HEK293 (cell line): Measurements from ENCODE around the gene CCDC27.

Source experiments
- CTCF ChIA-PET: fragments of 350-600 bp; formaldehyde crosslinking; extraction: SDS; loops from one replicate; lab custom pipeline; 2021; ENCODE audit warnings: antibody characterized with exemption; lab: Yijun Ruan, JAX
- POLR2A ChIA-PET: fragments of 300-600 bp; formaldehyde crosslinking; extraction: SDS; loops from one replicate; lab custom pipeline; 2020; ENCODE audit warnings: antibody characterized with exemption, inconsistent platforms; lab: Yijun Ruan, JAX
- H3K27ac ChIP-seq: fragments of 200-500 bp; sonication (Bioruptor generic); 2 replicates; pipeline ENCODE4 v1.5.1; 2014; ENCODE audit warnings: low read depth, low read length, control low read depth, inconsistent platforms; ENCODE audit errors: extremely low read depth
- H3K36me3 ChIP-seq, 2 experiments: fragments of 200-500 bp in 1 of 2; sonication (Bioruptor generic) in 1 of 2; 1 replicate in 1 of 2; 2 replicates in 1 of 2; pipeline ENCODE4 v1.5.1; 2014 to 2017; ENCODE audit warnings: inconsistent platforms in 2 of 2, low read length in 2 of 2; ENCODE audit not compliant: control insufficient read depth in 2 of 2, insufficient read depth in 1 of 2
- H3K4me1 ChIP-seq: fragments of 200-500 bp; sonication (Bioruptor generic); 2 replicates; pipeline ENCODE4 v1.5.1; 2014; ENCODE audit warnings: mild to moderate bottlenecking, low read length, inconsistent platforms; ENCODE audit not compliant: control insufficient read depth, insufficient read depth
- H3K4me3 ChIP-seq: 2 replicates; pipeline ENCODE4 v1.5.1; 2011; ENCODE audit warnings: low read depth, mild to moderate bottlenecking, control low read depth, low read length, moderate library complexity
- H3K9me3 ChIP-seq: fragments of 200-500 bp; sonication (Bioruptor generic); 2 replicates; pipeline ENCODE4 v1.5.1; 2014; ENCODE audit warnings: low read depth, low read length, inconsistent platforms; ENCODE audit not compliant: control insufficient read depth, insufficient read depth
- EGR2 ChIP-seq: fragments of 450-650 bp; formaldehyde crosslinking; IDR thresholded peaks from 2 replicates; pipeline ENCODE4 v1.5.1; 2016; ENCODE audit warnings: low read depth, missing biosample characterization, missing genetic modification characterization
- HOXC10 ChIP-seq: sonication (generic); formaldehyde crosslinking; IDR thresholded peaks from 2 replicates; pipeline ENCODE4 v1.8.1; 2023; ENCODE audit warnings: mild to moderate bottlenecking, missing genetic modification reagents
- PRDM1 ChIP-seq: fragments of 450-650 bp; formaldehyde crosslinking; IDR thresholded peaks from 2 replicates; pipeline ENCODE4; 2016; ENCODE audit warnings: missing biosample characterization, missing genetic modification characterization
- SCRT2 ChIP-seq: fragments of 450-650 bp; formaldehyde crosslinking; IDR thresholded peaks from 2 replicates; pipeline ENCODE4 v1.5.1; 2016; ENCODE audit warnings: missing biosample characterization, missing genetic modification characterization
- TRIM28 ChIP-seq: IDR thresholded peaks from 2 replicates; pipeline ENCODE4 v1.6.1; 2011; ENCODE audit warnings: low read length, control low read depth, borderline replicate concordance
- ZFHX2 ChIP-seq: fragments of 450-650 bp; formaldehyde crosslinking; conservative IDR thresholded peaks from 2 replicates; pipeline ENCODE4 v1.5.1; 2016; ENCODE audit warnings: missing biosample characterization, missing genetic modification characterization
- ZNF10 ChIP-seq: fragments of 450-650 bp; formaldehyde crosslinking; IDR thresholded peaks from 2 replicates; pipeline ENCODE4 v1.5.1; 2017; ENCODE audit warnings: missing biosample characterization, missing genetic modification characterization
- ZNF132 ChIP-seq: fragments of 450-650 bp; formaldehyde crosslinking; IDR thresholded peaks from 2 replicates; pipeline ENCODE4 v1.5.1; 2017; ENCODE audit warnings: missing biosample characterization, missing genetic modification characterization, borderline replicate concordance
- ZNF169 ChIP-seq: fragments of 450-650 bp; formaldehyde crosslinking; IDR thresholded peaks from 2 replicates; pipeline ENCODE4 v1.5.1; 2016; ENCODE audit warnings: missing biosample characterization, missing genetic modification characterization
- ZNF37A ChIP-seq: fragments of 450-650 bp; IDR thresholded peaks from 2 replicates; pipeline ENCODE4 v1.5.1; 2018; ENCODE audit warnings: missing biosample characterization, missing genetic modification characterization
- ZNF423 ChIP-seq: fragments of 450-650 bp; formaldehyde crosslinking; IDR thresholded peaks from 2 replicates; pipeline ENCODE4 v1.5.1; 2016; ENCODE audit warnings: missing biosample characterization, missing genetic modification characterization
- ZNF426 ChIP-seq: fragments of 450-650 bp; formaldehyde crosslinking; IDR thresholded peaks from 2 replicates; pipeline ENCODE4 v1.5.1; 2017; ENCODE audit warnings: missing biosample characterization, missing genetic modification characterization, mild to moderate bottlenecking, inconsistent platforms, moderate library complexity
- ZNF501 ChIP-seq: fragments of 450-650 bp; formaldehyde crosslinking; IDR thresholded peaks from 2 replicates; pipeline ENCODE4 v1.5.1; 2016; ENCODE audit warnings: missing biosample characterization, missing genetic modification characterization
- ZNF626 ChIP-seq: fragments of 450-650 bp; sonication (Bioruptor Pico); formaldehyde crosslinking; IDR thresholded peaks from 2 replicates; pipeline ENCODE4 v1.5.1; 2018; ENCODE audit warnings: missing biosample characterization, missing genetic modification characterization, inconsistent platforms
- ZNF670 ChIP-seq: fragments of 450-650 bp; formaldehyde crosslinking; IDR thresholded peaks from 2 replicates; pipeline ENCODE4 v1.5.1; 2016; ENCODE audit warnings: missing biosample characterization, missing genetic modification characterization, low read depth
- TF ChIP-seq, protein P1 (sequence below): fragments of 450-650 bp; formaldehyde crosslinking; IDR thresholded peaks from 2 replicates; pipeline ENCODE4; 2016; ENCODE audit warnings: missing biosample characterization, missing genetic modification characterization
- TF ChIP-seq, protein P2 (sequence below): sonication (generic); formaldehyde crosslinking; IDR thresholded peaks from 2 replicates; pipeline ENCODE4 v1.8.1; 2022; ENCODE audit warnings: mild to moderate bottlenecking, moderate library complexity, missing genetic modification reagents
- TF ChIP-seq, protein P3 (sequence below): fragments of 450-650 bp; formaldehyde crosslinking; IDR thresholded peaks from 2 replicates; pipeline ENCODE4 v1.5.1; 2016; ENCODE audit warnings: missing biosample characterization, missing genetic modification characterization
- TF ChIP-seq, protein P4 (sequence below): fragments of 450-650 bp; formaldehyde crosslinking; IDR thresholded peaks from 2 replicates; pipeline ENCODE4 v1.5.1; 2016; ENCODE audit warnings: missing biosample characterization, missing genetic modification characterization, low read depth

Gene CCDC27

DNA sequence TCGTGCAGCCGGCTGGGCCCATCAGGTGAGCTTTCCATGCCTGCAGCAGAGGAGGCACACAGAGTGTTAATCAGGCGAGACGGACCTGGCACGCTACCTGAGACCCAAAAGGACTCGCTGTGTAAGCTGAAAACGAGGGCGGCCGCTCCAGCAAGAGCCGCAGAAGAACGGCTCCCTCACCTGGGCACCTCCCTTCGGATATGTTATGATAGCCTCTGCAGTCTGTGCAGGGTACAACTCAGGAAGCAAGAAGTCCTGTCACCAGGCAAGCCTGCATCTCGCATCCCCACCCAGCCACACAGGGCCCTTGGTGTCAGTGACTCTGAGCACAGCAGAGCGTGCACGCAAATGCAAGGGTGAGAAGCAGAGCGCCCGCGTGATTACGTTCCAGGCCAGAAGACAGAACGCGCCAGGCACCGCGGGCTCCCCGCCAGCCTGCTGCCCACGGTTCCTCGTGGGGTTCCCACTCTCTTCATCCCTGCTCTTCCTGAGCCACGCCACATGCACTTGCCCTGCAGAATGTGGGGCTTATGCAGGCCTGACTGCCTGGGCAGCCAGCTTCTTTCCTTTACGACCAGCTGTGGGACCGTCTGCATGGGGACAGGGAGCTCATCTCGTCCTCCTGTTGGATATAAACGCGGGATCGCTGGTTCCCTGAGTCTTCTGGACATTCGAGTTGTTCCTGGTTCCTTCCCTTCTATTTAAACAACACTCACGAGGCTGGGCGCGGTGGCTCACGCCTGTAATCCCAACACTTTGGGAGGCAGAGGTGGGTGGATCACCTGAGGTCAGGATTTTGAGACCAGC, 64.3 kb downstream of the CCDC27 start:
- no peaks in the 10 kb centered on the region for H3K9me3 ChIP-seq
- POLR2A ChIA-PET: no interaction called here
- H3K4me1 ChIP-seq: no peaks in the 10 kb centered on the region; the same call in 1 of the 2 replicates
- TF ChIP-seq, protein P1, sequence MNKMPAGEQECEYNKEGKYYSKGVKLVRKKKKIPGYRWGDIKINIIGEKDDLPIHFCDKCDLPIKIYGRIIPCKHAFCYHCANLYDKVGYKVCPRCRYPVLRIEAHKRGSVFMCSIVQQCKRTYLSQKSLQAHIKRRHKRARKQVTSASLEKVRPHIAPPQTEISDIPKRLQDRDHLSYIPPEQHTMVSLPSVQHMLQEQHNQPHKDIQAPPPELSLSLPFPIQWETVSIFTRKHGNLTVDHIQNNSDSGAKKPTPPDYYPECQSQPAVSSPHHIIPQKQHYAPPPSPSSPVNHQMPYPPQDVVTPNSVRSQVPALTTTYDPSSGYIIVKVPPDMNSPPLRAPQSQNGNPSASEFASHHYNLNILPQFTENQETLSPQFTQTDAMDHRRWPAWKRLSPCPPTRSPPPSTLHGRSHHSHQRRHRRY (tag by site-specific recombination): no peak
- TF ChIP-seq, protein P2, sequence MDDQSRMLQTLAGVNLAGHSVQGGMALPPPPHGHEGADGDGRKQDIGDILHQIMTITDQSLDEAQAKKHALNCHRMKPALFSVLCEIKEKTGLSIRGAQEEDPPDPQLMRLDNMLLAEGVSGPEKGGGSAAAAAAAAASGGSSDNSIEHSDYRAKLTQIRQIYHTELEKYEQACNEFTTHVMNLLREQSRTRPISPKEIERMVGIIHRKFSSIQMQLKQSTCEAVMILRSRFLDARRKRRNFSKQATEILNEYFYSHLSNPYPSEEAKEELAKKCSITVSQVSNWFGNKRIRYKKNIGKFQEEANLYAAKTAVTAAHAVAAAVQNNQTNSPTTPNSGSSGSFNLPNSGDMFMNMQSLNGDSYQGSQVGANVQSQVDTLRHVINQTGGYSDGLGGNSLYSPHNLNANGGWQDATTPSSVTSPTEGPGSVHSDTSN (CRISPR knock-in tag): no peak
- TF ChIP-seq, protein P3, sequence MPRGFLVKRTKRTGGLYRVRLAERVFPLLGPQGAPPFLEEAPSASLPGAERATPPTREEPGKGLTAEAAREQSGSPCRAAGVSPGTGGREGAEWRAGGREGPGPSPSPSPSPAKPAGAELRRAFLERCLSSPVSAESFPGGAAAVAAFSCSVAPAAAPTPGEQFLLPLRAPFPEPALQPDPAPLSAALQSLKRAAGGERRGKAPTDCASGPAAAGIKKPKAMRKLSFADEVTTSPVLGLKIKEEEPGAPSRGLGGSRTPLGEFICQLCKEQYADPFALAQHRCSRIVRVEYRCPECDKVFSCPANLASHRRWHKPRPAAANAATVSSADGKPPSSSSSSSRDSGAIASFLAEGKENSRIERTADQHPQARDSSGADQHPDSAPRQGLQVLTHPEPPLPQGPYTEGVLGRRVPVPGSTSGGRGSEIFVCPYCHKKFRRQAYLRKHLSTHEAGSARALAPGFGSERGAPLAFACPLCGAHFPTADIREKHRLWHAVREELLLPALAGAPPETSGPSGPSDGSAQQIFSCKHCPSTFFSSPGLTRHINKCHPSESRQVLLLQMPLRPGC (tag by site-specific recombination): no peak
- TF ChIP-seq HOXC10 (CRISPR knock-in tag) (no peak), ZFHX2 (tag by site-specific recombination) (no peak), ZNF501 (tag by site-specific recombination) (no peak), ZNF670 (tag by site-specific recombination) (no peak), EGR2 (no peak), ZNF37A (tag by site-specific recombination) (no peak), PRDM1 (tag by site-specific recombination) (no peak), ZNF626 (no peak), TRIM28 (no peak), ZNF423 (tag by site-specific recombination) (no peak), ZNF169 (no peak), ZNF132 (no peak), ZNF10 (no peak)
- TF ChIP-seq, protein P4, sequence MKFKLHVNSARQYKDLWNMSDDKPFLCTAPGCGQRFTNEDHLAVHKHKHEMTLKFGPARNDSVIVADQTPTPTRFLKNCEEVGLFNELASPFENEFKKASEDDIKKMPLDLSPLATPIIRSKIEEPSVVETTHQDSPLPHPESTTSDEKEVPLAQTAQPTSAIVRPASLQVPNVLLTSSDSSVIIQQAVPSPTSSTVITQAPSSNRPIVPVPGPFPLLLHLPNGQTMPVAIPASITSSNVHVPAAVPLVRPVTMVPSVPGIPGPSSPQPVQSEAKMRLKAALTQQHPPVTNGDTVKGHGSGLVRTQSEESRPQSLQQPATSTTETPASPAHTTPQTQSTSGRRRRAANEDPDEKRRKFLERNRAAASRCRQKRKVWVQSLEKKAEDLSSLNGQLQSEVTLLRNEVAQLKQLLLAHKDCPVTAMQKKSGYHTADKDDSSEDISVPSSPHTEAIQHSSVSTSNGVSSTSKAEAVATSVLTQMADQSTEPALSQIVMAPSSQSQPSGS (tag by site-specific recombination): no peak
- CTCF ChIA-PET: no interaction called here
- no peak overlapping the region for H3K4me3 ChIP-seq
- no peak overlapping the region for H3K27ac ChIP-seq
- H3K36me3 ChIP-seq: peaks cover 0 to 71% of the 10 kb centered on the region in 2 experiments; a peak in 1 of 3 replicates

DNA sequence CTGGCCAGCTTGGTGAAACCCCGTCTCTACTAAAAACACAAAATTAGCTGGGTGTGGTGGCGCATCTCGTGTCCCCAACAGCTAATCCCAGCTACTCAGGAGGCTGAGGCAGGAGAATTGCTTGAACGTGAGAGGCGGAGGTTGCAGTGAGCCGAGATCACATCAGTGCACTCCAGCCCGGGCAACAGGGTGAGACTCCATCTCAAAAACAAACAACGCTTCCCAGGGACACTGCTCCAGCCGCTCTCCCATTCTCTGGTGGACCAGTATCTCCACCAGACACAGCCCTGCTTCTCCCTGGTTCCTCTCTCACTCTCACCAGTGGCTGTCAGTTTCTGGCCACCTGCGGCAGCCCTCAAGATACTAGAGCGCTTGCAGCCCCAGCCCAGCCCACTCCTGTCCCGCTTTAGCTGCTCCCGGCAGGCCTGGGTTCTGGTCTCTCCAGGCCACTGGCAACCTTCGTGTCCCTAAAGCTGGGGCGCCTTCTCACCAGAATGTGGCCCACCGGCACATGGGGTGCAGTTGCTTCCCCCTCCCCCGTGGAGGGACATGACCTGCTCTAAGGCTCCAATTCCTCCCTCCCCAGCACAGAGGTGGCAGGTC, 65.0 kb downstream of the CCDC27 start:
- Histone ChIP-seq H3K27ac (no peak overlapping the region), H3K9me3 (no peaks in the 10 kb centered on the region), H3K4me3 (no peak overlapping the region), H3K36me3 (peaks cover 0 to 78% of the 10 kb centered on the region in 2 experiments; a peak in 1 of 3 replicates), H3K4me1 (no peaks in the 10 kb centered on the region)
- TF ChIP-seq SCRT2 (tag by site-specific recombination) (0 out of 2 replicates have a peak, but pooled peaks have one; percentile 15), ZNF426 (tag by site-specific recombination) (no peak)
- POLR2A ChIA-PET: no interaction called here
- CTCF ChIA-PET: no interaction called here
